HG02938 (cell line): ENCODE results near the gene FETUB.
A peak's percentile ranks its signal among the peaks of the same experiment; 100 is the strongest.

Experiments
- ATAC-seq: cut with Tn5 transposase; IDR thresholded peaks from one replicate; pipeline ENCODE4 v1.9.1; 2021; ENCODE audit warnings: mild to moderate bottlenecking, moderate library complexity; ENCODE audit not compliant: unreplicated experiment

FETUB gene

DNA sequence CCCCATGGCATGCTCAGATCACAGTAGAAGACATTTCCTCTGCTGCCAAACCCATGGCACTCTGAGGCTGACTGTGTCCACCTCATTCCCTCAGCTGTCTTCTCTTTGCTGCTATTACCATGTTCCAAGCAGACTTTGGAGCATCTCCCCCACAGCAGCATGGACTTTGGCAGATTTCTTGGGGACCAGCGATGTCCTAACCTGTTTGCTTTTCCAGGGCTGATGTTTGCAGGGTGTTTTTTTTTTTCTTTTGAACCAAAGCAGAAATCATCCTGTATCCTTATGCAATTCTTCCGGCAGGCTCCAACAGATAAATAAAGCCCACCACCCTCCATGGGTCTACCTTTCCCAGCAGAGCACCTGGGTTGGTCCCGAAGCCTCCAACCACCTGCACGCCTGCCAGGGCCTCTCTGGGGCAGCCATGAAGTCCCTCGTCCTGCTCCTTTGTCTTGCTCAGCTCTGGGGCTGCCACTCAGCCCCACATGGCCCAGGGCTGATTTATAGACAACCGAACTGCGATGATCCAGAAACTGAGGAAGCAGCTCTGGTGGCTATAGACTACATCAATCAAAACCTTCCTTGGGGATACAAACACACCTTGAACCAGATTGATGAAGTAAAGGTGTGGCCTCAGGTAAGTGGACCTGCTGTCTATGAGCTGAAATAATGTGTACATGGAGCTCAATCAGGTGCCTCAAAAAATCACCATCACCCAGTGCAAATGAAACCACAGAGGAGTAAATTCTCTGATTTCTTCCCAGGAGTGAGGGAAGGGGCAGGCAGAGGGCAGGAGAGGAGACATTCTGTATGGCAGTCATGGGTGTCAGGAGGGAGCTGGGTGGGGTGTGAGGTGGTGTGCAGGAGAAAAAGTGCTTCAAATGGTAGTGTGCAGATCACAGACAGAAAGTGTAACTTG lies 27.2 kb upstream of the FETUB start, which contains the start of gene AHSG:
AHSG (plus strand) TSS at position 340 of the 916 bp plus-strand sequence; CDS start at position 422, 82 bp downstream.
- no peak for ATAC-seq

DNA sequence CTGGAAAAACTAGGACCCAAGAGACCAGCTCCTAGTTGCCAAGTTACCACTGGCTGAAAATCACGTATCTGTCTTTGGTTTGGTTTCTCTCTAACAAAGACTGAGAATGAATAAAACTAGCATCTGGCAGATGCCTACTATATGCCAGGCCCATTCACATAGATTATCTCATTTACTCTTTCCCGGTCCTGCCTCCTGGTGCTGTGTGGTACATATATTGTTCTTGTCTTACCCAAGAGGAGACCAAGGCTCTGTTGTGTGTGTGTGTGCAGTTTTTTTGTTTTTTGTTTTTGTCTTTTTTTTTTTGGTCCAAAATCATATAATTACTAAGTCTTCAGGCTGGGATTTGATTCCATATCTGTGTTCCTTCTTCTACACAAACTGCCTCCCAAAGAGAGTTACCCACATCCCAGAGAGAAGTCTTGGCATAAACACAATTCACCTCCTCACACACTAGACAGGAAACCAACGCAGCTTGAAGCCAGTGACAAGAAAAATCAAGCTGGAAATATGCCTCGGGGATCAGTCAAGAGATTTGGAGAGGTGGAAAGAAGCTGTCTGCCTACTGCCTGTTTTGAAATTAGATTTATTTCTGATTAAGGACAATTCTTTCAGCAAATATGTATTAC lies 26.4 kb upstream of the FETUB start:
- no peak for ATAC-seq

DNA sequence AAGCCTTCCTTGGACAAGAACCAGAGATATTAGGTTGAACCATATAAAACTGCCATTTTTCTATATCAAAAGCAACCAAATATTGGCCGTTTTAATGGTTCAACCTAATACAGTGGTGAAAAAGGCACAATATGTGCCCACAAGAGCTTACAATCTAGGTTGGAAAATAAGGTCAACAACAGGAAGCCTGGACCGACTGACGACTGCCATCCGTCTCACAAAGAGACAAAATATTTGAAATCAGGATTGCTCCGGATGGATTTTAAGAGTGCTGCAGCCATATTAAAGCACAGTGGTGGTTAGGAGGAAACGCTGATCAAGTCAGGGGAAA lies 26.0 kb upstream of the FETUB start:
- no peak for ATAC-seq

DNA sequence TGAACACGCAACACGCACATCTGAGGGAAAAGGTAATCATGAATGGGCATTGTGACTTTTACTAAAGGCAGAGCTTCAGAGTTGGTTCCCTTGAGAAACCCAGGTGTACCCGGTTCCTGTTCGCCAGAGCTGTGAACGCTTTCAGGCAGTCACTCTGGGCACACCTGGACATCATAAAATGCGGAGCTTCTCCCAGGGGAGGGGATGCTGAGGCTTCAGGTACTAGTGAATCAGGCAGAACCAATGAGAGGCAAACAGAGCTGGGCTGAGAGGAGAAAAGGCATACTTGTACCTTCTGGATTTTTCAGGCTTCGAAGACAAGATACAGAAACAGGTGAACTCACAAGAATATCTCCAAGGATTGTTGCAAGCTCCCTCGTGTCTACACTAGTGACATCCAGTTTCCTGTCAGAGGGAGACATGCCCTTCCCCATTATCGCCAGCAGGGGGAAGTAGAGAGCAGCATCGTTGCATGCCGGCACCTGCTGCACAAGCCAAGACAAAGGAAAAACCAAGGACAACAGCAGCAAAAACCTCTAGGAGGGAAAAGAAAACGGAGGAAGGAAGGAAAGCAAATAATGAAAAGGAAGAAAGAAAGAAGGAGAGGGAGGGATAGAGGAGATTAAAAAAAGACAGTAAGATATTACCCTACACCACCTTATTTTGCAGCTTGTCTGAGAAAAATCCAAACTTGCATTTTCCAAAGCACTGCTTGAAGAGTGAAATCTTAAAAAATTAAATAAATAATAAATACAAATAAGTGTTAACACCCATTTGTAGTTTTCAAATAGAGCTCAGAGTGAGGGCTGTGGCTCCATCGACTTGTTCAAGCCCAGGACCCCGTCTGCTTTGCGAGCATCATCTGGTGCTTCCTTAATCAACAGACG lies 25.4 kb upstream of the FETUB start:
- ATAC-seq: peak; percentile 60

DNA sequence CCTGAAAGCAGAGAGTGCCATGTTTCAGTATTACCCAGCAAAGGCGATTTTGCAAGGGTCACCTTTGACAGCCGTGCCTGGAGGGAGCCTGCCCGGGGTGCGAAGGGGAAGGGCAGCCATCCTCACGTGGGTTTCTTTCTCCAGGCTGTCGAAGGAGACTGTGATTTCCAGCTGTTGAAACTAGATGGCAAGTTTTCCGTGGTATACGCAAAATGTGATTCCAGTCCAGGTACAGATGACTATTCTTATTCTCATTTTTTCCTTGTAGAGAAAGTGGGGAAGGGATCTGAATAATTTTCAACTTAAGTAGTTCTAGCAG lies 23.9 kb upstream of the FETUB start:
- ATAC-seq: no peak

DNA sequence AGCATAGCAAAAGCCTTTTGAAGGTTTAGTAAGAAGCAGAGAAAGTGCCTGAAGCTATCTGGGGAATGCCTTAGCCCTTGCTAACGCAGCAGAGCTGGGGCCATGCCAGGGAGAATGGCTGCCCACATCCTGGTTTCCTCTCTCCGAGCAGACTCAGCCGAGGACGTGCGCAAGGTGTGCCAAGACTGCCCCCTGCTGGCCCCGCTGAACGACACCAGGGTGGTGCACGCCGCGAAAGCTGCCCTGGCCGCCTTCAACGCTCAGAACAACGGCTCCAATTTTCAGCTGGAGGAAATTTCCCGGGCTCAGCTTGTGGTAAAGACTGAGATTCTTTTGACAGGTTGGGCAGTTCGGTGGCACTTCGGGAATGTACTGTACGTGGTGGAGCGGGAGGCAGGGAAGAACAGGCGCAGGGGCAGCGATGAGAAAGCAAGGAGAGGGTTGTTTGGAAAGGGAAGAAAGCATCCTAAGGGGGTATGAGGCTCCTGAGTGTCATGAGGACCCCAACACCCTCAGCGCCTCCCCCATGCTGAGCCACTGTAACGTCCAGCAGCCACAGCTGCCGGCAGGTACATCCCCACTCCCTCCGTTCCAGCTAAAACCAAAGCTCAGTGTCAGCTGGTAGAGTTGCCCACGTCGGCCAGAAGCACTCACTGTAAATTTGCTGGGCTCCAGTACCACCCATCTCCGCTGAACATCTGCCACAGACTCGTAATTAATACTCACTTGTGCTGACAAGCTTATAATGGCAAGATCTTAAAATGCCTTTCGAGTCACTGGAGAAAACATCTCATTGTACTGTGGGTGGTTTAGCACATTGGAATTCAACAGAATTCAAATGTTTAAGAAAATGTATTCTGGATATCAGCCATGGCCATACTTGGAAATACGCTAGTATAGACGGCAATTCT lies 22.9 kb upstream of the FETUB start:
- ATAC-seq: peak; percentile 87

DNA sequence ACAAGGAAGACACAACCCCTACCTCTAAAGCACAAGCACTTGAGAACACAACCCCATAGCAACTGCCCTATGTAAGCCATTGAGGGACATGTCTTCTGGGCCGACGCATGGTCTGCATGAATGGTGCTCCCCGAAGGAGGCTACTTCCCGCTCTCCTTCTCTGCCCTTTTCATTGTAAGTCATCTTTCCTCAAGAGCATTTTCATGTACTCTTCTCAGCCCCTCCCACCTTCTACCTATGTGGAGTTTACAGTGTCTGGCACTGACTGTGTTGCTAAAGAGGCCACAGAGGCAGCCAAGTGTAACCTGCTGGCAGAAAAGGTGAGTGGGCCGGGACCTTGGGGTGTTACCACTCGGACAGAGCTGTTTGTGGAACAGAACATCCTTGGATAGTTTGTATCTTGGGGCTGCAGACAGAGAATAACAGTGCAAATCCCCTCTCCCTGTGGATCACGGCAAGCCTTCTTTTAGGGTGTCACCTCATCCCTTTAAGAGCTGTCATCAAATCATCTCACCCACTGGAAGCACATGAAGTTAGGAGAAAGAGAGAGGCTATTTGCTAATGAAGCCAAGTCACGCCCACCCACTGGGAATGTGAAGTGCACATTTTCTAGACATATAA lies 21.8 kb upstream of the FETUB start:
- ATAC-seq: no peak

DNA sequence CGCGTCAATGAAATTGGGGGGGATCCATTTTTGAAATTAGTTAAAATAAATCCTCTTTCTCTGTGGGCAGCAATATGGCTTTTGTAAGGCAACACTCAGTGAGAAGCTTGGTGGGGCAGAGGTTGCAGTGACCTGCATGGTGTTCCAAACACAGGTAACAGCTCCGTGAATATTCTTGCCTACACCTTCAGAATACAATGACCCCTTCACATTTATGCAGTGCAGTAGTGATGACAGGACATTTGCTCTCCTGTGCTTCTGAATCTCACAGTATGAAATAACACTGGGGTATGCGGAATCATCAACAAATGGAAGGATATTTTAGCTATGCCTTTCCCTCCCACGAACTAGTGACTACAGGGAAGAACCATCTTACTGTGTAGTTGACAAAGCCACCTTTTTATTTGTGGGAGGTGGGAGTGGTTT lies 20.4 kb upstream of the FETUB start:
- no peak for ATAC-seq

DNA sequence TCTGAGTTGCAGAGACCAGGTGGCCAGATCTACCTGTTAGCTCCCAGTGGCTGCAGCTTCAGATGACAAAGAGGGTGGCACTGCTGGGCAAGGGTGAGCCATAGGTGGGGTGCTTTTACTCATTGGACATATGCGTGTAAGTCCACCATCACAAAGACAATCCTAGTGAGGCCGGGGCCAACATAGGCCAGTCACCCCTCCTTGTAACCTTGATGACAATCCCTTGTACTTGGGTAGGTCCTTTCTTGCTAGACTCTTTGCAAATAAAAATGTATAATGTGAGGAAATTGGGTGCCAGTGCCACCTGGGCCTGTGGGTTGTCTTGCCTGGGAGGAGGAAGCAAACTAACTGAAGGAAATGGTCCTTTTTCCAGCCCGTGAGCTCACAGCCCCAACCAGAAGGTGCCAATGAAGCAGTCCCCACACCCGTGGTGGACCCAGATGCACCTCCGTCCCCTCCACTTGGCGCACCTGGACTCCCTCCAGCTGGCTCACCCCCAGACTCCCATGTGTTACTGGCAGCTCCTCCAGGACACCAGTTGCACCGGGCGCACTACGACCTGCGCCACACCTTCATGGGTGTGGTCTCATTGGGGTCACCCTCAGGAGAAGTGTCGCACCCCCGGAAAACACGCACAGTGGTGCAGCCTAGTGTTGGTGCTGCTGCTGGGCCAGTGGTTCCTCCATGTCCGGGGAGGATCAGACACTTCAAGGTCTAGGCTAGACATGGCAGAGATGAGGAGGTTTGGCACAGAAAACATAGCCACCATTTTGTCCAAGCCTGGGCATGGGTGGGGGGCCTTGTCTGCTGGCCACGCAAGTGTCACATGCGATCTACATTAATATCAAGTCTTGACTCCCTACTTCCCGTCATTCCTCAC lies 19.7 kb upstream of the FETUB start:
- ATAC-seq: no peak

DNA sequence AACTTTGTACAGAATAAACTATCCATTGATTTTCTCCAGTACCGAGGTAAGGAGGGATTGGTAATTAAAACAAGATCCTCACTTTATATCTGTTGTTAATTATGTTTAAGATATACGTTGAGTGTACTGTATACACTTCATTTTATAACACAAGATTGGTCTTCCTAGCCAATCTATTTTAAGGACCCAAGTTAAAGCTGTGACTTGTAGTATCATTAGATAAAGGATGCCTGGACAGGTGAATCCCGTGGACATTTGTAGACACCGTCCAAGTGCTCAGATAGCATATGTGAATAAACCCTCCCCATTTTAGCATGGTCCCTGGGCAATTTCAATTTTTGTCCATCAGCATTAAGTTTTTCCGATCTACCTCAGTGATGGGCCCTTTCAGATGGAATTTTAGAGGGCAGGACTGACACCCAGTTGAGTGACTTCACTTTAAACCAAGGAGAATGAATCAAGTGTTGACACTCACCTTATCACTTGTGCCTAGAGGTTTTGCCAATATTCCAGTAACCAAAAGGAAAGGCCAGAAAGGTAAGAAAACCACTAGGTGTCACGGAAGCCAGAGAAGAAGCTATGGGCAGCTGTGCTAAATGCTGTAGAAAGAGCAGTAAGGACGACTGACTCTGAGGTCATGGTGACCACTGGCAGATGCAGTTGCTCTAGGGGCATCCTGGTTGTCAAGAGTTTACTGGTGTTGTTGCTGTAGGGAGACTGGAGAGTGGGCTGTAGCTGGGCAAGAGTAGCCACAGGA lies 18.1 kb upstream of the FETUB start:
- no peak for ATAC-seq

DNA sequence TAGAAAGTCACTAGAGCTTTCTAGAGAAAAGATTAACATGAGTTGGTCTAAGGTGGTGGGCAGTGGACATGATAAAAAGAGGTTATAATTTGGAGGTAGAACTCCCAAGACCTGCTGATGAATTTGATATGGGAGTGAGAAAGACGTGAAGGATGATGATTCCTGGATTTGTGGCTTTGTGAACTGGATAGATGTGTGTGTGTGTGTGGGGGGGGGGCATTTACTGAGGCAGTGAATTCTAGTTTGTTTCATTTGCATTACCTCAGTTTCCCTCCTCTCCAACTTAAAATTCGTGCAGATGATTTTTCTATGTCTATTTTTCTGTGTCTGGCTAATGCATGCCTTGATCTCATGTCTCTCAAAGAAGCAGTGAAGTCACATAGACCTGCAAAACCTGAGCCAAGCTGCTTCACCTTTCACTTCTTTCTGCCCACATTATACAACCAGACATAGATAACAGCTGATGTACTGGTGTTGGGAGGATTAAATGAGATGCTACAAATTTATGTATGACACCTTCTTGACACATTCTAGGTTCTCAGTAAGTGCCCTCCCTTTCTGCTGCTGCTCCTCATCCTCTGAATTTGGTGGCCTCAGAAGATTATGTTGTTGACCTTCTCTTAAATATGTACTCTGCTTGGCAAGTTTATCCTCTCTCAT lies 17.4 kb upstream of the FETUB start:
- ATAC-seq: no peak

DNA sequence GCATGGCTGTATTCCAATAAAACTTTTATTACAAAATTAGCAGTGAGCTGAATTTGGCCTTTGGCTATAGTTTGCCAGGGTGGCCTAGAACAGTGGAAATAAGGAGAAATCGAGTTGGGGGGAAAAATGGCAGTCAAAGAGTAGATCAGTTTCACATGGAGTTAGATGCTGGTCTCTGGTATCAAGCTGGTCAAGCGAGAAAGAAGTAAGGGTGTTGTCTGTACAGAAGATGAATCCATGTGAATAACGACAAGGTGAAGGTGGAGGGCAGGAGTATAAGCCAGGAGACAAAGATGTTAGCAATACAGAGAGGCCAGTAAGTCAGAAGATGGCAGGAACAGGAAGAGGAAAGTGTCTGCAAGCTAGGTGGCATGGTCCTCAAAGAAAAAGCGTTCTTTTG lies 15.6 kb upstream of the FETUB start:
- no peak for ATAC-seq

DNA sequence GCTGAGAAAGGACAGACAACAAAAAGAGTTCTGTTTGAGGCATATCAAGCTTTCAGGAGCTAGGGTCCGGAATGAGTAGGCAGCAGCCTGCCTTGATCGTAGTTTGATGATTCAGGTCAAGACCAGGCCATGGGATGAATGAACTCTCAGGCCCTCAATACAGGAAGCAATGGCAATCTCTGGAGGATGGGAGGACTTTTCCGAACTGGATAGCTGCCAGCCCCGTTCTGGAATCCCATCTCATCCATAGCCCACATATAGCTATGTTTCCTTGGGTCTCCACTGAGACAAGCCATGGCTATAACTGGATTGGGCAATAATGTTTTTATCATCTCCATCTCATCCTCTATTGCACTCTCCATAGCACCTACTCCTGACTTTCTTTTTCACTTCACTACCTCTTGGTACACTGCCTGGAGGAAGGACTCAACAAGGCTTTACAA lies 14.6 kb upstream of the FETUB start:
- ATAC-seq: no peak

DNA sequence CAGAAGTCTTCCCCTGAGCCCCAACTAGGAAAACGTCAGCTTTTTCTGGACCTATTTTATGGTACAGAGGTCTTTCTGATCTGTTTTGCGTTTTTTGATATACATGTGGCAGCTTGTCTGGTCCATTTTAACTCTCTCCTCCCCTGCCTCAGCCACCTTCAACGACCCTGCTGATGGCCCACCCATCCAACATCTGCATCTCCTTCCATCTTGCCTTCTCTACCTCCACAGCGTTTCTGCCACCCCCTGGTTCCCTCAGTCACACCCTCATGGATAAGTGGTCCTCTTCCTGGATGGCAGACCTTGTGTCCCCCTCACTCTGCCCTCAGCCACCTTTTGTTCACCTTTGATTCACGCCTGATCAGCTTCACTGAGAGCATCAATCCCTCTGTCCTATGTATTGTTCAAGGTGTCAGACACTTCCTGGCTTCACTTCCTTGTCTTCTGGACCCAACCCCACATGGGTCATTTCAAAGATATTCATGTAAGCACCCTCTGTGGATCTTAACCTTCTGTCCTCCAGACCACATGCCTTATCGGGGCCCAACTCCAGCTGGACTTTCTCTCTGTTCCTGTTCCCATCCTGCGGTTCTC lies 13.8 kb upstream of the FETUB start:
- ATAC-seq: no peak

DNA sequence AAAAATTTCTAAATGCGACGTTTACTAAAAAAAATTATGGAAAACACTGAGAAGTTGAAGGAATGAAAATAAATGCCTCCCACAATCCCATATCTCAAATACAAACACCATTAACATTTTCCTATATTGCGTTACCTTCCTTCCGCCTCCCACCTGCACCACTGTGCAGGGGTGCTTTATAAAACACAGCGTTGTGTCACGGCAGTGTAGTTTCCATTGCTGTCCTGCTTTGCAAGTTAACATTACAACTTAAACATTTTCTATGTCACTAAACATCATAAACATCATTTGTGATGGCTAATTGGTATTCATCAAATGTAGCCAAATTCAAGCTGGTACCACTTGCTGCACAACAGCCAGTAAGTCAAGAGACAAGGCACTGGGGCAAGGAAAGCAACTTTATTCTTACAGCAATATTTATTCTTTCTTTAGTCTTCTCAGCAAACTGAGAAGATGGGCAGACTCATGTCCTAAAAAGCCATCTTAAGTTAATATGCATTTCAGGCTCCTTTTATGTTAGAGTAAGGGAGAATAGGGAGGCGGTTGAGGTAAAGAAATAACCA lies 12.3 kb upstream of the FETUB start:
- no peak for ATAC-seq

DNA sequence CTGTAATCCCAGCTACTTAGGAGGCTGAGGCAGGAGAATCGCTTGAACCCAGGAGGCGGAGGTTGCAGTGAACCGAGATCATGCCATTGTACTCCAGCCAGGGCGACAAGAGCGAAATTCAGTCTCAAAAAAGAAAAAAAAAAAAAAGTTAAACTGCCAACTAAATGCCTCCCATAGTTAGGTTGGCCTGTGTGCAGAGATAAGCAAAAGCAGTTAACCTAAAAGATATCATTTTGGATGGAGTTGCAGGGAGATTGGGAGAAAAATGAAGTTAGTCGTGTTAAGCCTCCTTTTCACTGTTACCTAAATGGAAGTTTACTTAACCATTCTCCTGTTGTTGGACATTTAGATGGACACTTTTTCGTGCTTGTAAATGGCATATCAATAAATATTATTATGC lies 11.4 kb upstream of the FETUB start:
- ATAC-seq: no peak
